HepG2 (cell line): ENCODE measurements around the gene TEKT2. TPM values are rescaled to one million over a fixed set of nuclear protein-coding genes. Genes with fewer than 3 reads are reported as not detected.

ENCODE experiments used
- ADNP ChIP-seq: sonication (generic); formaldehyde crosslinking; IDR thresholded peaks from 2 replicates; pipeline ENCODE4 v1.4.0; 2020; ENCODE audit warnings: missing genetic modification reagents
- ARHGAP35 ChIP-seq: sonication (generic); formaldehyde crosslinking; IDR thresholded peaks from 2 replicates; pipeline ENCODE4 v1.9.0; 2022; ENCODE audit warnings: mild to moderate bottlenecking, inconsistent platforms, moderate library complexity, missing genetic modification reagents, borderline replicate concordance
- BRD4 ChIP-seq: sonication (generic); formaldehyde crosslinking; IDR thresholded peaks from 2 replicates; pipeline ENCODE4 v1.4.0; 2020; ENCODE audit warnings: missing genetic modification reagents
- CC2D1A ChIP-seq: sonication (generic); formaldehyde crosslinking; IDR thresholded peaks from 2 replicates; pipeline ENCODE4 v1.8.1; 2023; ENCODE audit warnings: mild to moderate bottlenecking, missing genetic modification reagents
- HNRNPH1 ChIP-seq: fragments of 200-400 bp; formaldehyde crosslinking; optimal IDR thresholded peaks from 2 replicates; pipeline ENCODE3; 2017; ENCODE audit warnings: mild to moderate bottlenecking, low read depth, low read length
- JUN ChIP-seq: sonication (generic); formaldehyde crosslinking; IDR thresholded peaks from 2 replicates; pipeline ENCODE4 v1.4.0; 2020; ENCODE audit warnings: mild to moderate bottlenecking, missing genetic modification reagents
- MEIS1 ChIP-seq: sonication (generic); formaldehyde crosslinking; IDR thresholded peaks from 2 replicates; pipeline ENCODE4 v1.9.0; 2021; ENCODE audit warnings: mild to moderate bottlenecking, missing genetic modification reagents, moderate library complexity, borderline replicate concordance
- NFKB2 ChIP-seq: sonication (generic); formaldehyde crosslinking; IDR thresholded peaks from 2 replicates; pipeline ENCODE4 v1.4.0; 2020; ENCODE audit warnings: missing genetic modification reagents, borderline replicate concordance
- NFRKB ChIP-seq: fragments of 450-650 bp; IDR thresholded peaks from 2 replicates; pipeline ENCODE4 v1.6.1; 2017
- SMAD3 ChIP-seq: sonication (generic); formaldehyde crosslinking; IDR thresholded peaks from 2 replicates; pipeline ENCODE4 v1.4.0; 2020; ENCODE audit warnings: missing genetic modification reagents
- SP140L ChIP-seq: sonication (generic); formaldehyde crosslinking; IDR thresholded peaks from 2 replicates; pipeline ENCODE4 v1.4.0; 2020; ENCODE audit warnings: missing genetic modification reagents, borderline replicate concordance
- ZBTB7B ChIP-seq: sonication (generic); formaldehyde crosslinking; IDR thresholded peaks from 2 replicates; pipeline ENCODE4 v1.4.0; 2020; ENCODE audit warnings: missing genetic modification reagents
- ZNF263 ChIP-seq: sonication (generic); formaldehyde crosslinking; IDR thresholded peaks from 2 replicates; pipeline ENCODE4 v1.4.0; 2020; ENCODE audit warnings: missing genetic modification reagents
- ZNF431 ChIP-seq: sonication (generic); formaldehyde crosslinking; IDR thresholded peaks from 2 replicates; pipeline ENCODE4 v1.9.0; 2022; ENCODE audit warnings: missing genetic modification reagents, low read depth, mild to moderate bottlenecking, borderline replicate concordance
- ZNF496 ChIP-seq: sonication (generic); formaldehyde crosslinking; IDR thresholded peaks from 2 replicates; pipeline ENCODE4 v1.8.1; 2023; ENCODE audit warnings: mild to moderate bottlenecking, moderate library complexity, missing genetic modification reagents; ENCODE audit not compliant: insufficient replicate concordance
- ZNF614 ChIP-seq: IDR thresholded peaks from 2 replicates; pipeline ENCODE4 v1.6.1; 2018; ENCODE audit warnings: missing biosample characterization, missing genetic modification reagents, inconsistent platforms, borderline replicate concordance
- ZNF709 ChIP-seq: sonication (generic); formaldehyde crosslinking; IDR thresholded peaks from 2 replicates; pipeline ENCODE4 v1.5.0; 2020; ENCODE audit warnings: mild to moderate bottlenecking, missing genetic modification reagents
- polyA plus RNA-seq, 8 experiments: library from polyadenylated mRNA; depleted of rRNA in 3 of 8; stranded (reverse) in 7 of 8; unstranded in 1 of 8; fragments of >200 nt; fragmentation: Illumina TruSeq in 4 of 8; extraction: Trizol in 4 of 8; gene quantifications; 2 replicates each; pipeline versions ENCODE4 v1.2.1 to v1.2.3, GENCODE V29; 2011 to 2016; ENCODE audit warnings: low read depth in 4 of 8, missing spikeins in 1 of 8, mixed read lengths in 1 of 8; ENCODE audit not compliant: insufficient read depth in 1 of 8
- total RNA-seq, 5 experiments: library from RNA; depleted of rRNA; stranded (reverse); fragments of >200 nt; fragmentation: Illumina TruSeq; extraction: Trizol; gene quantifications; 2 replicates each; pipeline ENCODE4 v1.2.3, GENCODE V29; 2016; ENCODE audit warnings: low read depth in 1 of 5
- TF ChIP-seq, protein P1 (sequence below): IDR thresholded peaks from 2 replicates; pipeline ENCODE4 v1.6.1; 2016; ENCODE audit warnings: low read depth
- TF ChIP-seq, protein P2 (sequence below): IDR thresholded peaks from 2 replicates; pipeline ENCODE4 v1.6.1; 2016
- TF ChIP-seq, protein P3 (sequence below): sonication (generic); formaldehyde crosslinking; IDR thresholded peaks from 2 replicates; pipeline ENCODE4 v1.4.0; 2020; ENCODE audit warnings: missing genetic modification reagents, mild to moderate bottlenecking, borderline replicate concordance
- TF ChIP-seq, protein P4 (sequence below): sonication (generic); formaldehyde crosslinking; IDR thresholded peaks from 2 replicates; pipeline ENCODE4 v1.5.0; 2020; ENCODE audit warnings: mild to moderate bottlenecking, missing genetic modification reagents

TEKT2 gene
- total and polyA plus RNA-seq, 2 of the 13 experiments (the other 11 are each of a cell fraction or from before 2014, with no cell fraction given), result 0.31 to 0.38 TPM

DNA sequence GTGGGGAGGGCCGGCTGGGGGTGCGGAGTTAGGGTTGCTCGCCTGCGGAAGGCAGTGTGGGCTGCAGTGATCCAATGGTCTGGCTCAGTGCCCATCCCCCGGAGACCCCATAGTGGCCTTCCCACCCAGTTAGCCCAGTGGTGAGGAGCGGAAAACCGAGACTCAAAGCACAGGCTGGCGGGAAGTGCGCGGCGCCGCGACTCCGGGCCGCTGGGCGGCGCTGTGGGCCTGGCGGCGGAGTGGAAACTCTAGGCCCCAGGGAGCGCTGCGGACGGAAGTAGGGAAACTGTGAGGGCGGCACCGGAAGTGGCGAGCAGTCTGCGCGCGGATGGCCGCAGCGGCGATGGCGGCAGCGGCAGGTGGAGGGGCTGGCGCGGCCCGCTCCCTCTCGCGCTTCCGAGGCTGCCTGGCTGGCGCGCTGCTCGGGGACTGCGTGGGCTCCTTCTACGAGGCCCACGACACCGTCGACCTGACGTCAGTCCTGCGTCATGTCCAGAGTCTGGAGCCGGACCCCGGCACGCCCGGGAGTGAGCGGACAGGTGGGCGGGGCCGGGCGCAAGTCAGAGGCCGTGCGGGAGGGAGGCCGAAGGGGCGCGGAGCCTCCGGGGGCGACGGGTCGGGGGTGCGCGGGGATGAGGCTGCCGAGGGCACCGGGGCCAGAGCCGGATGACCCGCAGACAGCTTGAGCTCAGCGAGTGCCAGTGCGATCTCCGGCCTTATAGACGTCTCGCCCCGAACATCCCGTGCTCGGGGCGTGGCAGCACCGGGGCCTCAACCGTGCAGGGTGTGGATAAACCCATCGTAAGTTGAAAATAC, 4.9 kb downstream of the TEKT2 start, which contains the start of gene ADPRS (continued):
- TF ChIP-seq, protein P1, sequence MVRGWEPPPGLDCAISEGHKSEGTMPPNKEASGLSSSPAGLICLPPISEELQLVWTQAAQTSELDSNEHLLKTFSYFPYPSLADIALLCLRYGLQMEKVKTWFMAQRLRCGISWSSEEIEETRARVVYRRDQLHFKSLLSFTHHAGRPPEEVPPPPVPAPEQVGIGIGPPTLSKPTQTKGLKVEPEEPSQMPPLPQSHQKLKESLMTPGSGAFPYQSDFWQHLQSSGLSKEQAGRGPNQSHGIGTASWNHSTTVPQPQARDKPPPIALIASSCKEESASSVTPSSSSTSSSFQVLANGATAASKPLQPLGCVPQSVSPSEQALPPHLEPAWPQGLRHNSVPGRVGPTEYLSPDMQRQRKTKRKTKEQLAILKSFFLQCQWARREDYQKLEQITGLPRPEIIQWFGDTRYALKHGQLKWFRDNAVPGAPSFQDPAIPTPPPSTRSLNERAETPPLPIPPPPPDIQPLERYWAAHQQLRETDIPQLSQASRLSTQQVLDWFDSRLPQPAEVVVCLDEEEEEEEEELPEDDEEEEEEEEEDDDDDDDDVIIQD (CRISPR knock-in tag), result peak; percentile 69; the same call in 1 of the 2 replicates
- TF ChIP-seq CC2D1A (CRISPR knock-in tag), result no peak
- peak; percentile 89 for TF ChIP-seq ZNF431
- no peak for TF ChIP-seq ADNP (CRISPR knock-in tag)
- TF ChIP-seq ZNF709 (CRISPR knock-in tag), result peak; percentile 98
- TF ChIP-seq, protein P2, sequence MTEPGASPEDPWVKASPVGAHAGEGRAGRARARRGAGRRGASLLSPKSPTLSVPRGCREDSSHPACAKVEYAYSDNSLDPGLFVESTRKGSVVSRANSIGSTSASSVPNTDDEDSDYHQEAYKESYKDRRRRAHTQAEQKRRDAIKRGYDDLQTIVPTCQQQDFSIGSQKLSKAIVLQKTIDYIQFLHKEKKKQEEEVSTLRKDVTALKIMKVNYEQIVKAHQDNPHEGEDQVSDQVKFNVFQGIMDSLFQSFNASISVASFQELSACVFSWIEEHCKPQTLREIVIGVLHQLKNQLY (CRISPR knock-in tag), result peak; percentile 12; the same call in 1 of the 2 replicates
- peak; percentile 86 for TF ChIP-seq SMAD3
- no peak for TF ChIP-seq NFRKB
- TF ChIP-seq, protein P3, sequence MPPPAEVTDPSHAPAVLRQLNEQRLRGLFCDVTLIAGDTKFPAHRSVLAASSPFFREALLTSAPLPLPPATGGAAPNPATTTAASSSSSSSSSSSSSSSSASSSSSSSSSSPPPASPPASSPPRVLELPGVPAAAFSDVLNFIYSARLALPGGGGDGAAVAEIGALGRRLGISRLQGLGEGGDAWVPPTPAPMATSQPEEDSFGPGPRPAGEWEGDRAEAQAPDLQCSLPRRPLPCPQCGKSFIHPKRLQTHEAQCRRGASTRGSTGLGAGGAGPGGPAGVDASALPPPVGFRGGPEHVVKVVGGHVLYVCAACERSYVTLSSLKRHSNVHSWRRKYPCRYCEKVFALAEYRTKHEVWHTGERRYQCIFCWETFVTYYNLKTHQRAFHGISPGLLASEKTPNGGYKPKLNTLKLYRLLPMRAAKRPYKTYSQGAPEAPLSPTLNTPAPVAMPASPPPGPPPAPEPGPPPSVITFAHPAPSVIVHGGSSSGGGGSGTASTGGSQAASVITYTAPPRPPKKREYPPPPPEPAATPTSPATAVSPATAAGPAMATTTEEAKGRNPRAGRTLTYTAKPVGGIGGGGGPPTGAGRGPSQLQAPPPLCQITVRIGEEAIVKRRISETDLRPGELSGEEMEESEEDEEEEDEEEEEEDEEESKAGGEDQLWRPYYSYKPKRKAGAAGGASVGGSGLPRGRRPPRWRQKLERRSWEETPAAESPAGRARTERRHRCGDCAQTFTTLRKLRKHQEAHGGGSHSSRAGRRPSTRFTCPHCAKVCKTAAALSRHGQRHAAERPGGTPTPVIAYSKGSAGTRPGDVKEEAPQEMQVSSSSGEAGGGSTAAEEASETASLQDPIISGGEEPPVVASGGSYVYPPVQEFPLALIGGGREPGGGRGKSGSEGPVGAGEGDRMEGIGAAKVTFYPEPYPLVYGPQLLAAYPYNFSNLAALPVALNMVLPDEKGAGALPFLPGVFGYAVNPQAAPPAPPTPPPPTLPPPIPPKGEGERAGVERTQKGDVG, result peak; percentile 82; the same call in 1 of the 2 replicates
- no peak for TF ChIP-seq SP140L
- peak; percentile 94 for TF ChIP-seq BRD4 (CRISPR knock-in tag)
- peak; percentile 40; the same call in 1 of the 2 replicates for TF ChIP-seq MEIS1 (CRISPR knock-in tag)
- peak; percentile 93; the same call in 1 of the 2 replicates for TF ChIP-seq ZNF614 (CRISPR knock-in tag)
- TF ChIP-seq NFKB2 (CRISPR knock-in tag), result peak; percentile 90; the same call in 1 of the 2 replicates
- no peak for TF ChIP-seq ZNF496 (CRISPR knock-in tag)
- TF ChIP-seq JUN (CRISPR knock-in tag), result no peak
- peak; percentile 95 for TF ChIP-seq ZBTB7B (CRISPR knock-in tag)
- TF ChIP-seq, protein P4, sequence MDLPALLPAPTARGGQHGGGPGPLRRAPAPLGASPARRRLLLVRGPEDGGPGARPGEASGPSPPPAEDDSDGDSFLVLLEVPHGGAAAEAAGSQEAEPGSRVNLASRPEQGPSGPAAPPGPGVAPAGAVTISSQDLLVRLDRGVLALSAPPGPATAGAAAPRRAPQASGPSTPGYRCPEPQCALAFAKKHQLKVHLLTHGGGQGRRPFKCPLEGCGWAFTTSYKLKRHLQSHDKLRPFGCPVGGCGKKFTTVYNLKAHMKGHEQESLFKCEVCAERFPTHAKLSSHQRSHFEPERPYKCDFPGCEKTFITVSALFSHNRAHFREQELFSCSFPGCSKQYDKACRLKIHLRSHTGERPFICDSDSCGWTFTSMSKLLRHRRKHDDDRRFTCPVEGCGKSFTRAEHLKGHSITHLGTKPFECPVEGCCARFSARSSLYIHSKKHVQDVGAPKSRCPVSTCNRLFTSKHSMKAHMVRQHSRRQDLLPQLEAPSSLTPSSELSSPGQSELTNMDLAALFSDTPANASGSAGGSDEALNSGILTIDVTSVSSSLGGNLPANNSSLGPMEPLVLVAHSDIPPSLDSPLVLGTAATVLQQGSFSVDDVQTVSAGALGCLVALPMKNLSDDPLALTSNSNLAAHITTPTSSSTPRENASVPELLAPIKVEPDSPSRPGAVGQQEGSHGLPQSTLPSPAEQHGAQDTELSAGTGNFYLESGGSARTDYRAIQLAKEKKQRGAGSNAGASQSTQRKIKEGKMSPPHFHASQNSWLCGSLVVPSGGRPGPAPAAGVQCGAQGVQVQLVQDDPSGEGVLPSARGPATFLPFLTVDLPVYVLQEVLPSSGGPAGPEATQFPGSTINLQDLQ (CRISPR knock-in tag), result no peak
- TF ChIP-seq ZNF263, result 0 out of 2 replicates have a peak, but pooled peaks have one; percentile 34
- peak; percentile 36; the same call in 1 of the 2 replicates for TF ChIP-seq ARHGAP35 (CRISPR knock-in tag)
- TF ChIP-seq HNRNPH1, result no peak
